Measurements from ENCODE around the gene CDC42EP4. TPM values are rescaled to one million over a fixed set of nuclear protein-coding genes. Genes with fewer than 3 reads are reported as not detected.

Gene CDC42EP4
- total and polyA plus RNA-seq, 9 of the 15 experiments (the other 6 are each of a cell fraction or from before 2014, with no cell fraction given) = 0.65 to 20.8 (median 12.3) TPM

DNA sequence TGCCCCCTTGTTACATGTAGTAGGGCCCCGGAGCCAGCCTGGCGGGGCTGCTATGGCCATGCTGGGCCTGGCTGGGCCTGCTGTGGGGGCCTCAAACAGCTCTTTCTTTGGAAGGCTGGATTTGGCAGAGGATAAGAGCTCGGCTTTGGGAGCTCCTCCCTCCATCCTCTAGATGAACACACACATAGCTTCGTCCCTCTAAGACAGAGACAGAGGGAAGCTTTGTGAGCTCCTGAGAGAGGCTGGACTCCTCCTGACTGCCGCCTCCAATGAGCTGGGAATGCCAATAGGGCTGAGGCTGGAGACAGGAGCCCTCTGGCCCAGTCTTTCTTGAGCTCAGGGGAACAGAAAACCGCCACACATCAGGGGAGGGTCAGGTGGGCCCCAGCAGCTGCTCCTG lies 37.3 kb upstream of the CDC42EP4 start:
- intact Hi-C loops (cut with micrococcal nuclease) (no loop called here), in situ Hi-C loops (cut with MboI) (no loop called here)
- Histone ChIP-seq H3K9ac (ENCODE audit: insufficient read depth in 1 of 2, low read depth in 2 of 2, low read length in 2 of 2) (no peak overlapping the region), H3K27ac (ENCODE audit: extremely low read depth, low read depth, low read length) (no peak overlapping the region), H3K36me3 (ENCODE audit: control insufficient read depth, insufficient read depth, low read length) (no peaks in the 10 kb centered on the region), H3K9me3 (replicated peaks; ENCODE audit: control insufficient read depth, insufficient read depth, low read depth, low read length) (no peaks in the 10 kb centered on the region), H3K27me3 (ENCODE audit: control insufficient read depth in 2 of 2, insufficient read depth in 2 of 2, low read length in 2 of 2) (peaks cover 25 to 72% of the 10 kb centered on the region in 2 experiments; a peak in 4 of 5 replicates), H3K4me2 (ENCODE audit: insufficient read depth, low read length) (no peak overlapping the region), H3K4me1 (replicated peaks in 1 of 2; ENCODE audit: control insufficient read depth in 2 of 2, insufficient read depth in 2 of 2, low read length in 2 of 2) (peaks cover 0 to 4% of the 10 kb centered on the region in 2 experiments; a peak in 1 of 5 replicates), H3K4me3 (no peak overlapping the region), H4K20me1 (replicated peaks; ENCODE audit: control insufficient read depth, insufficient read depth, low read length) (no peaks in the 10 kb centered on the region), H3K9me1 (ENCODE audit: control insufficient read depth, insufficient read depth, low read length) (no peaks in the 10 kb centered on the region), H2AFZ (ENCODE audit: low read depth, low read length) (no peak overlapping the region), H3K79me2 (ENCODE audit: control insufficient read depth, insufficient read depth, low read length) (no peaks in the 10 kb centered on the region)
- BruUV-seq (replicated peaks) = no TSS peak
- DNase-seq (ENCODE audit: extremely low read depth in 1 of 4, low spot score in 3 of 4) (no peak), ATAC-seq (peak; percentile 13; the same call in 1 of the 3 replicates), FAIRE-seq (no peak)
- POLR2A ChIA-PET = no interaction called here
- 11% methylated on average over 6 of the region's 6 CpGs for WGBS (ENCODE audit: insufficient coverage, low coverage, missing lambda C conversion rate)
- CTCF ChIA-PET (ENCODE audit: low intra/inter-chr PET ratio) = no interaction called here
- TF ChIP-seq CREM (IDR thresholded peaks at IDR 0.05; ENCODE audit: low read depth) (no peak), PHF21A (IDR thresholded peaks at IDR 0.05; ENCODE audit: borderline replicate concordance, low read depth) (no peak), YY1 (IDR thresholded peaks at IDR 0.05; ENCODE audit: borderline replicate concordance in 1 of 3, control insufficient read depth in 1 of 3, extremely low read depth in 1 of 3, insufficient read depth in 3 of 3, insufficient read length in 1 of 3, insufficient replicate concordance in 2 of 3, low read depth in 1 of 3, low read length in 2 of 3) (no peak), ZNF121 (CRISPR knock-in tag; conservative IDR thresholded peaks at IDR 0.05) (no peak), GATAD2B (IDR thresholded peaks at IDR 0.05; ENCODE audit: borderline replicate concordance) (no peak), PYGO2 (tag; IDR thresholded peaks at IDR 0.05) (no peak), SMARCB1 (IDR thresholded peaks at IDR 0.05; ENCODE audit: insufficient read length, low read depth) (no peak)
- TF ChIP-seq, protein P1, sequence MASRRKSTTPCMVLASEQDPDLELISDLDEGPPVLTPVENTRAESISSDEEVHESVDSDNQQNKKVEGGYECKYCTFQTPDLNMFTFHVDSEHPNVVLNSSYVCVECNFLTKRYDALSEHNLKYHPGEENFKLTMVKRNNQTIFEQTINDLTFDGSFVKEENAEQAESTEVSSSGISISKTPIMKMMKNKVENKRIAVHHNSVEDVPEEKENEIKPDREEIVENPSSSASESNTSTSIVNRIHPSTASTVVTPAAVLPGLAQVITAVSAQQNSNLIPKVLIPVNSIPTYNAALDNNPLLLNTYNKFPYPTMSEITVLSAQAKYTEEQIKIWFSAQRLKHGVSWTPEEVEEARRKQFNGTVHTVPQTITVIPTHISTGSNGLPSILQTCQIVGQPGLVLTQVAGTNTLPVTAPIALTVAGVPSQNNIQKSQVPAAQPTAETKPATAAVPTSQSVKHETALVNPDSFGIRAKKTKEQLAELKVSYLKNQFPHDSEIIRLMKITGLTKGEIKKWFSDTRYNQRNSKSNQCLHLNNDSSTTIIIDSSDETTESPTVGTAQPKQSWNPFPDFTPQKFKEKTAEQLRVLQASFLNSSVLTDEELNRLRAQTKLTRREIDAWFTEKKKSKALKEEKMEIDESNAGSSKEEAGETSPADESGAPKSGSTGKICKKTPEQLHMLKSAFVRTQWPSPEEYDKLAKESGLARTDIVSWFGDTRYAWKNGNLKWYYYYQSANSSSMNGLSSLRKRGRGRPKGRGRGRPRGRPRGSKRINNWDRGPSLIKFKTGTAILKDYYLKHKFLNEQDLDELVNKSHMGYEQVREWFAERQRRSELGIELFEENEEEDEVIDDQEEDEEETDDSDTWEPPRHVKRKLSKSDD (conservative IDR thresholded peaks at IDR 0.05; ENCODE audit: low read length) = no peak
- TF ChIP-seq, protein P2, sequence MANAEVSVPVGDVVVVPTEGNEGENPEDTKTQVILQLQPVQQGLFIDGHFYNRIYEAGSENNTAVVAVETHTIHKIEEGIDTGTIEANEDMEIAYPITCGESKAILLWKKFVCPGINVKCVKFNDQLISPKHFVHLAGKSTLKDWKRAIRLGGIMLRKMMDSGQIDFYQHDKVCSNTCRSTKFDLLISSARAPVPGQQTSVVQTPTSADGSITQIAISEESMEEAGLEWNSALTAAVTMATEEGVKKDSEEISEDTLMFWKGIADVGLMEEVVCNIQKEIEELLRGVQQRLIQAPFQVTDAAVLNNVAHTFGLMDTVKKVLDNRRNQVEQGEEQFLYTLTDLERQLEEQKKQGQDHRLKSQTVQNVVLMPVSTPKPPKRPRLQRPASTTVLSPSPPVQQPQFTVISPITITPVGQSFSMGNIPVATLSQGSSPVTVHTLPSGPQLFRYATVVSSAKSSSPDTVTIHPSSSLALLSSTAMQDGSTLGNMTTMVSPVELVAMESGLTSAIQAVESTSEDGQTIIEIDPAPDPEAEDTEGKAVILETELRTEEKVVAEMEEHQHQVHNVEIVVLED (CRISPR knock-in tag; IDR thresholded peaks at IDR 0.05) = no peak
- TF ChIP-seq, protein P3, sequence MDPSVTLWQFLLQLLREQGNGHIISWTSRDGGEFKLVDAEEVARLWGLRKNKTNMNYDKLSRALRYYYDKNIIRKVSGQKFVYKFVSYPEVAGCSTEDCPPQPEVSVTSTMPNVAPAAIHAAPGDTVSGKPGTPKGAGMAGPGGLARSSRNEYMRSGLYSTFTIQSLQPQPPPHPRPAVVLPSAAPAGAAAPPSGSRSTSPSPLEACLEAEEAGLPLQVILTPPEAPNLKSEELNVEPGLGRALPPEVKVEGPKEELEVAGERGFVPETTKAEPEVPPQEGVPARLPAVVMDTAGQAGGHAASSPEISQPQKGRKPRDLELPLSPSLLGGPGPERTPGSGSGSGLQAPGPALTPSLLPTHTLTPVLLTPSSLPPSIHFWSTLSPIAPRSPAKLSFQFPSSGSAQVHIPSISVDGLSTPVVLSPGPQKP (CRISPR knock-in tag; IDR thresholded peaks at IDR 0.05) = no peak
